Measurements from ENCODE around the gene SRRM3.

Gene SRRM3

DNA sequence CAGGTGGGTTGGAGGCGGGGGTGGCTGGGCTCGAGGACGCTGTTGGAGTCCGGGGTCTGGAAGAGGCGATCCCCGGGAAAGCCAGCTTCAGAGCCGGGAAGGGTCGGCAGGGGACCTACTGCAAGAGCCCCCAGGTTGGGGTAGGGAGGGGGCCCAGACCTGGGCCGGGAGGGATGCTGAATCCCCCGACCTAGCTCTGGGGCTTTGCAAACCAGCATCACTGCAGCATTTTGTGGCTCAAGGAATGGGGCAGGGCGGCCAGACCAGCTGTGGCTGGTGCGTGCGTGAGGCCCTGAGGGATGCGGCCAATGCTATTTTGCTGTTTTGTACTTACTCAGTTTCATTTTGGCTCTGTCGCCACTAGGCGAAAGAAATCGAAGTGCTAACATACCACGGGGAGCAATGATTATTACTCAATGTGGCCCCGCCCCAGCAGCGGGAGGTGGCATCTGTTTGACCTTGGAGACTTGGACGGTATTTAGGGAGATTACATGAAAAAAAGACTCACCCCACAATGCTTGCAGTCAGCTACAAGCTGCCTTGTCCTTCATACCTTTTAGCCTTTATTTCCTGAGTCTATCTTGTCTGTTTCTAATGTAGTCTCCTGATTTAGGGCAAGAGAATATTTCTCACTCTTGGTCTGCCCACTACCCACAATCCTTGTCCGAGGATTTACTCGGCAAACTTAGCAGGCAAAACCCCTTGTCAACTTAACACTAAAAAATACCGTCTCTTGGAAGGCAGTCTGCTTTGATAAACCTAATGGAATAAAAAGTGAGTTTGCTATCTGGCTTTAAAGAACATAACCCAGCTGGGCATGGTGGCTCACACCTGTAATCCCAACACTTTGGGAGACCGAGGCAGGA lies 117.0 kb downstream of the SRRM3 start:
- no peaks in the 10 kb centered on the region; the same call in 1 of the 2 replicates for H3K36me3 ChIP-seq (ENCODE audit: insufficient read depth, low read length)
- peak overlapping the region; percentile 10 for H2AFZ ChIP-seq (ENCODE audit: low read length, unreplicated experiment)
- peak overlapping the region; percentile 82 for H3K4me3 ChIP-seq (ENCODE audit: low read depth, low read length)
- peak overlapping the region; percentile 77 for H3K27ac ChIP-seq (ENCODE audit: low read depth, low read length)
- H3K27me3 ChIP-seq (ENCODE audit: insufficient read depth, low read length) = no peaks in the 10 kb centered on the region
- no peaks in the 10 kb centered on the region for H3K79me2 ChIP-seq (ENCODE audit: control insufficient read depth, insufficient read depth, low read length, unreplicated experiment)
- peaks cover 31% of the 10 kb centered on the region for H3K4me1 ChIP-seq (ENCODE audit: control insufficient read depth, insufficient read depth, low read length, unreplicated experiment)

DNA sequence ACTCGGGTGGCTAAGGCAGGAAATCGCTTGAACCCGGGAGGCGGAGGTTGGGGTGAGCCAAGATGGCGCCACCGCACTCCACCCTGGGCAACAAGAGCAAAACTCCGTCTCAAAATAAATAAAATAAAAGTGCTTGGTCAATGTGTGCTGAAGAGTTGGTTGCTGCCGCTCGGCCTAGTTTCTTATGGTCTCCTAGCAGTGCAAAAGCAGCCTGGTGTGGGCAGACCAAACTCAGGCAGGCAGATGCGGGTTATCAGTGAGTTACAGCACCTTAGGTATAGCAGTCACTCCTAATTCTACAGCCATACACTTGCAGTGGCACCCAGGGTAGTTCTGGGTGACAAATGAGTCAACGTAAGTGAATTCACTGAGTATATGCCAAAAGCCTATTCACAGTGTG lies 123.4 kb downstream of the SRRM3 start:
- H3K27me3 ChIP-seq (ENCODE audit: insufficient read depth, low read length) = no peaks in the 10 kb centered on the region
- peaks cover 26% of the 10 kb centered on the region for H3K4me1 ChIP-seq (ENCODE audit: control insufficient read depth, insufficient read depth, low read length, unreplicated experiment)
- H3K27ac ChIP-seq (ENCODE audit: low read depth, low read length) = no peak overlapping the region
- H3K36me3 ChIP-seq (ENCODE audit: insufficient read depth, low read length) = peaks cover 19% of the 10 kb centered on the region
- H3K4me3 ChIP-seq (ENCODE audit: low read depth, low read length) = no peak overlapping the region
- H3K79me2 ChIP-seq (ENCODE audit: control insufficient read depth, insufficient read depth, low read length, unreplicated experiment) = peaks cover 45% of the 10 kb centered on the region
- no peak overlapping the region for H2AFZ ChIP-seq (ENCODE audit: low read length, unreplicated experiment)

DNA sequence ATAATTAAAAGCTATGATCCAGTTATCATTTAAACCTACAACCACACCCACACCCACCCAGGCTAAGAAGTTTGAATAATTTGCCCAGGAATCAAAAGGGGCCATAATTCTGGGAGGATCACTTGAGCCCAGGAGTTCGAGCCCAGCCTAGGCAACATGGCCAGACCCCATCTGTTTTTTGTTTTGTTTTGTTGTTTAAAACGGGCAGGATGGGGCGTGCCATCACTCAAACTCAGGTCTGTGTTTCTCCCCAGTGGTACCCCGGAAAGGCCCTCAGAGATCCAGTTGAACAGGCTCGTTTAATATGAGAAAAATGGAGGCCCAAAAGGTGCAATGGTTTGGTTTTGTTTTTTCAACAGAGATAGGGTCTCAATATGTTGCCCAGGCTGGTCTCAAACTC lies 124.1 kb downstream of the SRRM3 start:
- Histone ChIP-seq H3K4me3 (ENCODE audit: low read depth, low read length) (no peak overlapping the region), H3K36me3 (ENCODE audit: insufficient read depth, low read length) (peaks cover 19% of the 10 kb centered on the region), H3K79me2 (ENCODE audit: control insufficient read depth, insufficient read depth, low read length, unreplicated experiment) (peaks cover 52% of the 10 kb centered on the region), H2AFZ (ENCODE audit: low read length, unreplicated experiment) (no peak overlapping the region), H3K4me1 (ENCODE audit: control insufficient read depth, insufficient read depth, low read length, unreplicated experiment) (peaks cover 26% of the 10 kb centered on the region), H3K27ac (ENCODE audit: low read depth, low read length) (peak overlapping the region; percentile 88; the same call in 1 of the 2 replicates), H3K27me3 (ENCODE audit: insufficient read depth, low read length) (no peaks in the 10 kb centered on the region)

DNA sequence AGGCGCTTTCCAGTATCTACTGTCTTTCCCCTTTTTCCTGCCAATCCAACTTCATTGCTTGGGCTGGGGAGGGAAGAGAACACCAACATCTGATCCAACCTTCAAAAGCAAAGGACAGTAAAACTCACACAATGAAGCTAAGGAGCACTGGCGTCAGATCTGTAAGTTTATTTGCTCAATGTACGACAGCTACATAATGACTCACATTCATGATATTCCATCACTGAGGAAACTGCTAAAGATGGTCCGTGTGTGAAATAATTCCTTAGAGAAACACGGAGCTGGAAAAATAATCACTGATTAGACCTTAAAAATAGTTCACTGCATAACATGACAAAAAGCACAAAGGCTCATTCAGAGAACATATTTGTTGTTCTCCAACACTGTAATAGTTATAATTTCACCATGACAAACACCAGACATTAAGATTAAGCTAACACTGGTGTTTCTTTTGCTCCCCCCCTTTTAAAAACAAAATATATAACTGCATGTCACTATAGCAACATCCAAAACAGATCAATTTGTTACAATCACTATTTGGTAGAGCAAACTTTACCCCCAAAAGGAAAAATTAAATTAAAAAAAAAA lies 125.0 kb downstream of the SRRM3 start:
- H3K27me3 ChIP-seq (ENCODE audit: insufficient read depth, low read length) = no peaks in the 10 kb centered on the region
- peaks cover 62% of the 10 kb centered on the region for H3K79me2 ChIP-seq (ENCODE audit: control insufficient read depth, insufficient read depth, low read length, unreplicated experiment)
- peaks cover 19% of the 10 kb centered on the region for H3K36me3 ChIP-seq (ENCODE audit: insufficient read depth, low read length)
- no peak overlapping the region for H2AFZ ChIP-seq (ENCODE audit: low read length, unreplicated experiment)
- H3K27ac ChIP-seq (ENCODE audit: low read depth, low read length) = peak overlapping the region; percentile 88
- H3K4me3 ChIP-seq (ENCODE audit: low read depth, low read length) = no peak overlapping the region
- H3K4me1 ChIP-seq (ENCODE audit: control insufficient read depth, insufficient read depth, low read length, unreplicated experiment) = peaks cover 26% of the 10 kb centered on the region

DNA sequence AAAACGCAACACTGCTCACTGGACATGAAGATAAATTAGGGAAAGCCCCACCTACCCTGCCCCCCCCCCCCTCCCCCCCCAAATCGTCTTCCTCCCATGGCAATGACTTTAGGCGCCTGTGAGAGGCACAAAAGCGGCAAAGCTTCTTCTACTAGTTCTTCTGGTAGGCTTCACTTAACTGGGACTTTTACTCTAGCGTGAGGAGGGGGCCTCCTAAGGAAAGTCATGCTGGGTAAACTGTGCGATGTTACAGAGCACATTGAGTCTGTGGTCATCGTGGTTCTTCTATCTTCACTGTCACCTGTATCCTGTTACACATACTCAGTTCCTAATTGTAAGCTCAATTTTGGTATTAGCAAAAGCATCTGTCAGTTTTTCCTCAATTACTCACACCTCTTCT lies 125.9 kb downstream of the SRRM3 start:
- H3K79me2 ChIP-seq (ENCODE audit: control insufficient read depth, insufficient read depth, low read length, unreplicated experiment) = peaks cover 70% of the 10 kb centered on the region
- H3K4me3 ChIP-seq (ENCODE audit: low read depth, low read length) = no peak overlapping the region
- H3K27me3 ChIP-seq (ENCODE audit: insufficient read depth, low read length) = no peaks in the 10 kb centered on the region
- H3K36me3 ChIP-seq (ENCODE audit: insufficient read depth, low read length) = peaks cover 19% of the 10 kb centered on the region
- H3K27ac ChIP-seq (ENCODE audit: low read depth, low read length) = peak overlapping the region; percentile 88
- H3K4me1 ChIP-seq (ENCODE audit: control insufficient read depth, insufficient read depth, low read length, unreplicated experiment) = peaks cover 24% of the 10 kb centered on the region
- H2AFZ ChIP-seq (ENCODE audit: low read length, unreplicated experiment) = no peak overlapping the region

DNA sequence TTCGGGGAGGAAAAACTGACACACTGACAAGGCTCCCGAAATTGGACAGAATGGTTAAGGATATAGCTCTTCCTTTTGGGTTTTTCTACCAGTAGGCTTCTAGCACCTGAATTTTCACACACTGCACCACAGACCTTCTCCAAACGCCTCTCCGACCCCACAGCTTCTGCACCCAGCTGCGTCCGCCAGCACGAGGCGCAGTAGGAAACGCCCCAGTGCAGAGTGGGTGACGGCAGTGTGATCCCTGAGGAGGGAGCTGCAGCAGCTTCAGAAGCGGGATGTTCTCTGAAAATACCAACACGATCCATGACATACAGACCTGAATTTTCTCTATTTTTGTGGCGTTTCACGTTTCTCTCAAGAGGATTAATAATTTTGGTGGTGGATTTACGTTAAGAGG lies 126.7 kb downstream of the SRRM3 start:
- Histone ChIP-seq H3K27ac (ENCODE audit: low read depth, low read length) (peak overlapping the region; percentile 88), H3K79me2 (ENCODE audit: control insufficient read depth, insufficient read depth, low read length, unreplicated experiment) (peaks cover 78% of the 10 kb centered on the region), H3K36me3 (ENCODE audit: insufficient read depth, low read length) (peaks cover 19% of the 10 kb centered on the region), H3K4me3 (ENCODE audit: low read depth, low read length) (no peak overlapping the region), H3K4me1 (ENCODE audit: control insufficient read depth, insufficient read depth, low read length, unreplicated experiment) (peaks cover 19% of the 10 kb centered on the region), H2AFZ (ENCODE audit: low read length, unreplicated experiment) (no peak overlapping the region), H3K27me3 (ENCODE audit: insufficient read depth, low read length) (no peaks in the 10 kb centered on the region)

DNA sequence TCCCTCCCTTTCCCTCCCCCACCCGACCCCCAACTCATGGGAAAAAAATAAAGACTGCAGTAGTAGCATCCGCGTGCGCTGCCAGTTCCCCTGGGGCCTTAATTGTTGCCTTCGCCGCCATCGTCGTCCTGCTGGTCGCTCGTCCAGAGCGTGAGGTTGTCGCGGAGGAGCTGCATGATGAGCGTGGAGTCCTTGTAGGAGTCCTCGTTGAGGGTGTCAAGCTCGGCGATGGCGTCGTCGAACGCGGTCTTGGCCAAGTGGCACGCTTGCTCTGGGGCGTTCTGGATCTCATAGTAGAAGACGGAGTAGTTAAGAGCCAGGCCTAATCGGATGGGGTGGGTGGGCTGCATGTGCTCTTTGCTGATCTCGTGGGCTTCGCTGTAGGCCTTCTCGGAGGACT lies 127.8 kb downstream of the SRRM3 start:
- peaks cover 23% of the 10 kb centered on the region for H3K36me3 ChIP-seq (ENCODE audit: insufficient read depth, low read length)
- H3K4me1 ChIP-seq (ENCODE audit: control insufficient read depth, insufficient read depth, low read length, unreplicated experiment) = peaks cover 27% of the 10 kb centered on the region
- H3K79me2 ChIP-seq (ENCODE audit: control insufficient read depth, insufficient read depth, low read length, unreplicated experiment) = peaks cover 88% of the 10 kb centered on the region
- H3K27me3 ChIP-seq (ENCODE audit: insufficient read depth, low read length) = no peaks in the 10 kb centered on the region
- no peak overlapping the region for H2AFZ ChIP-seq (ENCODE audit: low read length, unreplicated experiment)
- no peak overlapping the region for H3K27ac ChIP-seq (ENCODE audit: low read depth, low read length)
- H3K4me3 ChIP-seq (ENCODE audit: low read depth, low read length) = no peak overlapping the region

DNA sequence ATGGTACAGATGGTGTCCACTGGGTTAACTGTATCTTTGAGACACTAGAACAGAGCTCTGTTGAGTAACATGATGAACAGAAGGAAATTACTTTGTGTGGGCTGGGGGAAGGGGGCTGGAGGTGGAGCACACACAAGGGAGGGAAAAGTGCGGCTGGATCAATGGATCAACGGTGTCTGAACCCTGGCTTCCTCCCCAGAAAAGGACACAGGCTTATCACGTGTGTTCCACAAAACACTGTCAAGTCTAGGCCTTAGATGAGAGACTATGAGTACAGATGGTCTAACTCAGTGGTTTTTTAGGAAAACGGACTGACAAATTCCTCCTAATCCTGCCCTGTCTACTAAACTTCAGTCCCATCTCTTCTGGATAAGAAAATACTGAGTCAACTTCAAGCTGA lies 128.6 kb downstream of the SRRM3 start:
- no peak overlapping the region for H3K27ac ChIP-seq (ENCODE audit: low read depth, low read length)
- no peak overlapping the region for H2AFZ ChIP-seq (ENCODE audit: low read length, unreplicated experiment)
- H3K27me3 ChIP-seq (ENCODE audit: insufficient read depth, low read length) = no peaks in the 10 kb centered on the region
- peaks cover 27% of the 10 kb centered on the region for H3K4me1 ChIP-seq (ENCODE audit: control insufficient read depth, insufficient read depth, low read length, unreplicated experiment)
- peaks cover 92% of the 10 kb centered on the region for H3K79me2 ChIP-seq (ENCODE audit: control insufficient read depth, insufficient read depth, low read length, unreplicated experiment)
- H3K4me3 ChIP-seq (ENCODE audit: low read depth, low read length) = no peak overlapping the region
- peaks cover 23% of the 10 kb centered on the region for H3K36me3 ChIP-seq (ENCODE audit: insufficient read depth, low read length)

DNA sequence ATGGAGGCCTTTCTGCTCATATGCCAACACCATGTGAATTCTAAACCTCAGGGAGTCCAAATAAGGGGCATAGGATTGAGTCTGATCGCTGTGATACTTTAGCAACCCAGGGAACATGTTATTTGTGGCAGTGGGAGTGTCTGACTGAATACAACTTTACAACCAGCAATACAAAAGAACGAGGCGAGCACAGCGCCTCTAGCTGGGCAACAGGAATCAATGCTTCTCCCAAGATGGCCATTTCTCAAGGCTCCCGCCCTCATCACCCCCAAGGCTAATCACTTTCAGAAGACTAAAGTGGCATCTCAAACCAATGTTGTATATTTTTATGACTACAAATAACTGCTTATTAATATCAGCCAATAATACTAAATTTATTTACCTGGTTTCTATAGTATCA lies 129.0 kb downstream of the SRRM3 start:
- Histone ChIP-seq H3K36me3 (ENCODE audit: insufficient read depth, low read length) (peaks cover 21% of the 10 kb centered on the region), H2AFZ (ENCODE audit: low read length, unreplicated experiment) (no peak overlapping the region)

DNA sequence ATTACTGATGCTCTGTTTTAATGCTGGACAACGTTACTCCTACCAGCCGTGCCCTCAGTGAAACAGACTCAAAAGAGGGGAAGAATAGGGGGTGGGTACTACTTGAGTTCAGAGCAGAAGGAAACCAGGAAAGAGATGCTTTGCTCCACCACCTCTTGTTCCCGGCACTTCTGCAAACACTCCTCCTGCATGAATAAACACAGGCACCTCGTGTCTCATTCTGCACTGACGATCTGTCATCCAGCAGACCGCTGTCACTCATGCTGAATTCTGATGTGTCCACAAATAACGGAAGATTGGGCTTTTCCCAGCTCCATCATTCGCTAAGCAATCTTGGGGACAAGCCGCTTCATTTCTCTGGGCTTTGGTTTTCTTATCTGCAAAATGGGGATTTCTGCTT lies 130.4 kb downstream of the SRRM3 start:
- no peak overlapping the region for H2AFZ ChIP-seq (ENCODE audit: low read length, unreplicated experiment)
- H3K4me1 ChIP-seq (ENCODE audit: control insufficient read depth, insufficient read depth, low read length, unreplicated experiment) = peaks cover 19% of the 10 kb centered on the region
- no peak overlapping the region for H3K4me3 ChIP-seq (ENCODE audit: low read depth, low read length)
- H3K36me3 ChIP-seq (ENCODE audit: insufficient read depth, low read length) = peaks cover 22% of the 10 kb centered on the region
- no peak overlapping the region for H3K27ac ChIP-seq (ENCODE audit: low read depth, low read length)
- no peaks in the 10 kb centered on the region for H3K27me3 ChIP-seq (ENCODE audit: insufficient read depth, low read length)
- H3K79me2 ChIP-seq (ENCODE audit: control insufficient read depth, insufficient read depth, low read length, unreplicated experiment) = peaks cover 96% of the 10 kb centered on the region

More for the DNA sequence above, 129.0 kb downstream of the SRRM3 start:
- H3K79me2 ChIP-seq (ENCODE audit: control insufficient read depth, insufficient read depth, low read length, unreplicated experiment) = peaks cover 94% of the 10 kb centered on the region
- no peaks in the 10 kb centered on the region for H3K27me3 ChIP-seq (ENCODE audit: insufficient read depth, low read length)
- H3K4me1 ChIP-seq (ENCODE audit: control insufficient read depth, insufficient read depth, low read length, unreplicated experiment) = peaks cover 27% of the 10 kb centered on the region
- no peak overlapping the region for H3K4me3 ChIP-seq (ENCODE audit: low read depth, low read length)
- H3K27ac ChIP-seq (ENCODE audit: low read depth, low read length) = no peak overlapping the region
